NCI-H1930 (cell line): ENCODE data around the gene C1orf21.

Experiments
- DNase-seq, 2 experiments: peaks; one replicate each; lab custom pipeline; 2025; lab: John Stamatoyannopoulos, UW

The C1orf21 gene

DNA sequence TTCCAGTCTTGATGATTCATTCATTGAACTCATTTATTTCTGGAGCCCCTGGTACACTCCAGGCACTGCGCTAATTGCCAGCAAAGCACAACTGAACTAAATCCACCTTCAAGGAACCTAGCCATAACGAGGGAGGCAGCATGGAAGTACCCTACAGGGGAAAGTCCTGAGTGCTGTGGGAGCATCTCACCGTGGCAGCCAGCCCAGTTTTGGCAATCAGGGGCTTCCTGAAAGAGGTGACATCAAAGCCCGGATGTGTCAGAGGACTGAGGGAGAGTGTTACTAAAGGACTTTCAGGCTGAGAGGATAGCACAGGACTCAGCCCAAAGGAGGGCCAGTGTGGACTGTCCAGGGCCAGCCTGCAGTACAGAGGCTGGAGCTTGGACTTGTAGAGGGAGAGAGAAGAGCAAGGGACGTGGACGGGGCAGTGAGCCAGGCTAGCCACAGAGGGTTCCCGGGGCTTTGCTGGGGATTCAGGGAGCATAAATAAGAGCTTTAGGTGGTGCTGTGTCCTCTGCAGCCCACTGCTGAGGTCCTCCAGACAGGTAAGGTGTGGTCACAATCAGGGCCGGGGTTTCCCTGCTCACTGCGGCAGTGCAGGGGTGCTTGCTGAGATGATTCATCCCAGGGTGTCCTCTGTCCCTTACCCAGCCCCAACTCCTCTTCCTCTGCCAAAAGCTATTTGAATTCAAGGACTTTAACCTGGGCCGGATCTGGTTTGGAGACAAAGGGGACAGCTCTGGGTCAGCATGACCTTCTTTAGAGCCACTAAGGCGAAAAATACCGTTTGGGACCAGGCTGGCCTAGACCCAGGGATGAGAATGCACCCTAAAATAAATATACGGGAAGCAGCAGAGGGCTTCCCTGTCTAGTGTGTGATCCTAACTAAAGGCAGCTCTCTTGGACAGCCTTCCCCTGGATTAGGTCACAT lies 239.5 kb downstream of the C1orf21 start:
- DNase-seq, result no peak

DNA sequence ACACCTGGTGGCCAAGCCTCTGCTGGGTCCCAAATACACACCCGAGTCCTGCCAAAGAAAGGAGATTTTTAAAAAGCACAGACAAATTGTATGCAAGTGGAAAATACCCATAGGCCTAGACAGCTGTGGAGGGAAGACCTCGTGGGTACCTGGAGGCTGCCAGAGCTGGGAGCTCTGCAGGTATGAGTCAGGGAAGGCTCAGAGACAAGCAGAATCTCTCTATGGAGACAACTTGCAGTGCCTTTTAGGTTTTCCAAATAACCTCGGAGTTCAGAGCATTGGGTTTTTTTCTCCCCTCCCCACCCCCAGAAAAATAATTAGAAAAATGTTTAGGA lies 240.1 kb downstream of the C1orf21 start:
- DNase-seq, result no peak

DNA sequence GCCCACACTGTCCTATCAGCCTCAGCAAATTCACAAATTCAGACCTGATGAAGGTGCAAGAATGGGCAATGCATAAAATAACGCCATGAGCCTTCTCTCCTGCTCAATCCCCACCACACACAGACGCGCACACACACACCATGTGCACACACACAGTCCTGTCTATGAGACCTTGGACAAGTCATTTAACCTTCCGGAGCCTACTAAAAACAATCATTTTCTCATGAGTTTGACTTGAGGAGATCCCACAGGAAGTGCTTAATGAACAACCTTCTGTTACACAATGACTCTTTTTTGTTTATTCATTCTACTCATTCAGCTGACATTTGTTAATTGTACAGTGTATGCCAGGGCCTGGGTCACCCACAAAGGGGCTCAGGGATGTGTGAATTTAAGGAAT lies 242.4 kb downstream of the C1orf21 start:
- no peak for DNase-seq

DNA sequence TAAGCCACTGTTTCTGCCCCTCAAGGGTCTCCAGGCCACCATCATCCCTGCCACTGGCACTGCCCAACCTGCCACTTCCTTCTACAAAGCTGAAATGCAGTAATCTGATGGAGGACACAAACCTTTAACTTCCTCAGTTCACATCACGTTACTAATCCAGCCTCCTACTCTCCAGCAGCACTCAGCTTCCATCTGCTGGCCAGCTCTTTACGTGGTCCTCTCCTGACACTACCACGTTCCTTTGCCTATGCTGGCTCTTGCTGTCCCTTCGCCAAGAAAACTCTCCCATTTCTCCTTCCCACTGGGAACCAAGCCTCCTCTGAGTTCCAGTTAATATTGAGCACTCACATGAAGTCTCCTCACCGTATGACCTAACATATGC lies 243.8 kb downstream of the C1orf21 start:
- DNase-seq, result no peak

DNA sequence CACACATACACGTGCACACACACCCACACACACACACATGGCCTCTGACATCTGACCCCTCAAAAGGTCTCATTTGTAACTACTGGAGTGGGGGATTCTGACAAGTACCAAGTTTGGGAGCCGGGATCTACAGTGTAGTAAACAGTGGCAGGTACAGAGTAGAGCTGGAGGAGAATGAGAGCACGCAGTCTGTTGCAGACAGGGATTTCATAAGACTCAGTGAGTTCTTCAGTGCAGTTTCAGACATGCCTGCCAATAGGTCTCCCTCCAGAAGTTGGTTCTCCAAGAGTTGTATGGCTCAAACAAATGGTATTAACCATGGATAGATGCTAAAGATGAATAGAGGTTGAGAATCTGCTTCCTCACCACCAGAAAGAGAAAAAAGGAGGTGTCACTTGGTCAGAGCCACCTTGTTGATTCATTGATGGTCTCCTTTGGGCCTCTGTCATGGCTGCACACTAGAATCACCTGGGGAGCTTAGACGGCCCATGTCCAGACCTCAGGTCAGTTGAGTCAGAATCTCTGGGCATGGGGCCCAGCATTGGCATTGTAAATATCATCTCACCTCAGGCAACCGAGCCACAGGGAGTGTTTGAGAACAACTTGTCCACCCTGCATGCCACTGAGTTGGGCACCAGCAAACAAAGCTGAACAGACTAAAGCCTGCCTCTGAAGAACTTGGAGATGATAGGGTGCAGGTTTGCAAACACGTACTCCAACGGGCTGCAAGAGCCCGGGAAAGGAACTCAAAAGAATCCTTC lies 245.8 kb downstream of the C1orf21 start:
- no peak for DNase-seq

DNA sequence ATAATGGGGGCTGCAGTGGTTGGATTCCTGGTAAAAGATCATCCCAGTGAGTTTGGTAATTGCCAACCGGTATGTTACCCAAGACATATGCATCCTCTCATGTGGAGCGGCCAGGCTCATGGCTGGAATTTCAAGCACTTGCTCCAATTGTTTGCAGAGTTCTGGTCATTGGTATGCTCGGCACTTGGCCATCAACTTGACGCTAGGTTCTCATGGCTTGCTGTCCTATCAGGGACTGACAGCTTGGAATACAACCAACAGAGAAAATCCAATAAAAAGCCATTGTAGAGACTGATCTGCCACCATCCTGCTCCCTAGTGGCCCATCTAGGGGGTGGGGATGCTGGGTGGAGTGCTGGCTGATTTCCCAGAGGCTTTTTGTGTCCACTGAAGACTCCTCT lies 247.0 kb downstream of the C1orf21 start:
- no peak for DNase-seq

DNA sequence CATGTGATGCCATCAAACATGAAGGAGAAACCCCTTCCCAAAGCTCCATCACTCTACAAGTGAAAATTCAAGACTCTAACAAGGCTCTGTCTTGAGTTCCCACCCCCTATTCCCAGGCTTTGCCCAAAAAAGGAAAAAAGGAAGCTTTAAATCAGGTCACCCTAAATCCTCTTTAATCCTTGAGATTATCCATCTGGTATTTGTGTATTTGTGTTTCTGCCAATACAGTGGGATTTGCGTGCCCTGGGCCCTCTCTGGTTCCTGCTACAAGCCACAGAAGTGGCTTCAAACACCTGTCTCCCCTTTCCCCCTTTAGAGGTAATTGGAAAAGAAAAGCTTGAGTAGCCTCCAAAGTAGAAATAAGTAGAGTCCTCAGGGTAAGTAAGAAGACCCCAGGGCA lies 247.5 kb downstream of the C1orf21 start:
- DNase-seq, result no peak

DNA sequence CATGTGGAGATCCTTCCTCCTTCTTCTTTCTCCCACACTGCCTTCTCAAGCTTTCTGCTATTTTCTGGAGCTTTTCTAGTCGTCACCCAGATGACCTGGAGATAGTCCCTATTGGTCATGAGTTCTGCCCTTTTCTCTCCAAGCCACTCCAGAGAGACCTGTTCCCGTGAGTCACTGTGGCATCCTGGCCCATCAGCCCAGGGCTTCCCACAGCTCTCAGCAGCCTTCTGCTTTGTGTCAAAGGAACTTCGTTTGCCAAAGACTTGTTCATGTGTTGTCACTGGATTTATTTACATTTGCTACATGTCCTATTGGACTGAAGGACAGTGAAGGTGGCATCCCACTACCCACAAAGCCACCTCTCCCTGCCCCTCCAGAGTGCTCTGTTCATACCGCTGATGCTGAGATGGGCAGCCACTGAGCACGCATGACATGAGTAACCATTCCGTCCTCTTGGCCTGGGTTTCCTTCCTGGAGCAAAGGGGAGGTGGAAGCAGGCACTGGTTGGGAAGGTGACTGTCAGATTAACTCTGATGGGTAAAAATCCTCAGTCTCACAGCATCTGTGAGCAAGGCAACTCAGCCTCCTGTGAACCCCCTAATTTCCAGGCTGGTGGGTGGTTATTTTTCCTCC lies 248.6 kb downstream of the C1orf21 start:
- DNase-seq, result no peak

DNA sequence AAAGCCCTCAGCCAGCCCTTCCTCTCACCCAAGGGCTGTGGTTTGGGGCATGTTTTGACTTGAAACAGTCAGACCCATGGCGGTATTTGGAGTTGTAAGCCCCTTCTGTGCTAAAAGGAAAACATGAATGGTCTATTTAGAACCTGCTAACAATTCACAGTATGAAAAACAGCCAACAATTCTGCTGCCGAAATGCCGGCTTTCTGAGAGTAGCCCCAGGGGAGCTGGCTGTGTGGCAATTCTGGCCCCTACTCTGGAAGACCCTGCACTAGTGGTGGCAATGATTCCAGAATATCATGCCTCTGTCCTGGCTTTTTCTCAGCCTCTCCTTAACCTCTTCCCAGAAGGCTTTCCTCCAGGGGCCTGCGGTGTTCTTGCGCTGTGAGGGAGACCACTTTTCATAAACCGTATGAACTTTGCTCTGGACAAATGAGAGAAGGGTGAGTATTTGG lies 249.2 kb downstream of the C1orf21 start:
- no peak for DNase-seq

DNA sequence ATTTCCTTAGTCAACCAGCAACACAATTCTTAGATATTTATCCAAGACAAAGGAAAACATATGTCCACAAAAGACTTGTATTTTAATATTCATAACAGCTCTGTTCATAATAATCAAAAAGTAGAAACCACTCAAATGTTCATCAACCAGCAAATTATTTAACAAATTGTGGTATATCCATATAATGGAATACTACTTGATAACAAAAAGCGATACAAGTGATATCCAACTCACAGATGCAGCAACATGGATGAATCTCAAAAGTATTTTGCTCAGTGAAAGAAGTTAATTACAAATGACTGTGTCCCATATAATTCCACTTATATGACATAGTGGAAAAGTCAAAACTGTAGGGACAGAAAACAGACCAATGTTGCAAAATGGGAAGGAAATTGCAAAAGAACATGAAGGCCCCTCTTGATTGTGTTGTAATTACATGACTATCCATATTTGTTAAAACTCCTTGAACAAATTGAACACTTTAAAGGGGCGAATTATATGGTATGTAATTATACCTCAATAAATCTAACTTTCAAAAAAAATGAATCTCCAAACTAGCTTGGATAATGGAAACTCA lies 250.9 kb downstream of the C1orf21 start:
- DNase-seq, result no peak

DNA sequence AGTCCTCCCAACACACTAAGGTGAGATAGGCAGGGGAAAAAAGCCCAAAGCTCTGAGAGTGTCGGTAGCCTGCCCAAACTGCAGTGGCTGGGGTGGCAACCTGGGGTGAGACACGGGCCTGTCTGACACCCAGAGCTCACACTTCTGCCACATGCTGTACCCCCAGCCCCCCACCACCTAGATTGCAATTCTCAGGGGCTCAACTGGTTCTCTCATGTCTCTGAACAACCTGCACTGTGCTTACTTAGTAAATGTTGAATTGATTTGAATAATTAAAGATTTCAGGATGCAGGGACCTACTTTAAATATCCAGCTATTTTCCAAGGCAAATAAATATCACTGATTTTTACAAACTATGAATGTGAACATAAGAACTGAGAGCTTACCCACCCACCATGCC lies 252.4 kb downstream of the C1orf21 start:
- no peak for DNase-seq

DNA sequence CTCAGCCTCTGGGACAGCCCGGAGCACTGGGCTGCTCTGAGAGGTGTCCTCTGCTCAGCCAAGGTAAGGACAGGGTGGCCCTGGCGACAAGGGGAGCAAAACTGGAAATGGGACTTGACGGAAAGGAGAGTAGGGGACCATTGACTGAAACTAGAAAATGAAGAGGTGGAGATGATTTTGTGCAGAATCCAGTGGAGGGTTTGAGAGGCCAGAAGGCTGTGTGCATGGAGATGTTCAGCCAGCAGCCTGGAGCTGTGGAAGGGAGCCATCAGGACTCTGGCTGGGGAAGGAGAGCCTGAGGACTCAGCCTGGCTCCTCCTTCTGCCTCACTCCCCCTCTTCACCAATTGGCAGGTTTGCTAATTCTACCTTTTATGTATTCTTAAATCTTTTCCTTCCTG lies 253.7 kb downstream of the C1orf21 start:
- DNase-seq, result no peak

DNA sequence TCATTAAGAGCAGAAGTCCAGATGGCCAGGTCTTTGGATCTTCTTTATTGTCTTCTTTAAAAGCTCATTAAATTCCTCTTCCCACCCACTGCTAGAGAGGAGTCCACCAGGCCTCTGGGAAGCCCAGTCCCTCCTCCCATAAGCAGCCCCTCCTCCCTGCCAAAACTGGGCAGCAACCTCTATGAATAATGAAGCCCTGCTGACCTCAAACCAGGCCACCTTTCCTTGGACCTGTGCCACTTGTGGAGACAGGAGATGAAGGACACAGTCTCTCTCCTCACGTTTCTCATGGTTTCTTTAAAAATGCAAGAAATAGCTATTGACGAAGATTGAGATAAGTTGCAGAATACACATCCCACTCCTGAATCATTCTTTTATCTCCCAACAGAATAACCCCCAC lies 255.1 kb downstream of the C1orf21 start:
- no peak for DNase-seq

DNA sequence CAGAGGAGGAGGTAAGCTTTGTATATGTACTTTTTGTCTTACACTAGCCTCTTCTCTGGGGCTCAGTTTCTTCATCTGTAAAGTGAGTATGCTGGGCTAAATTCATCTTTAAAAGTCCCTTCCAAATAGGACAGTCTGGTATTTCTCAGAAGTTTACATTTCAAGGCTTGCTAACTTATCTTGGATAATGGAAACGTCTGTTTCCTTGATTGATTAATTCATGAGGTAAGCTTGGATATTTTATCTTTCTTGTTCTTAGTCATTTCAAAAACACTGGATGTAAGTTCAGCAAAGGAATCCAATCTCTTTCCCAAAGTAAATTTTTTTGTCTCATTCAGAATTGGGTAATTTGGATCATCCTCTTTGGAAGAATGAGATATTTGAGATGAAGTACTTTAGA lies 256.8 kb downstream of the C1orf21 start:
- DNase-seq, result no peak

DNA sequence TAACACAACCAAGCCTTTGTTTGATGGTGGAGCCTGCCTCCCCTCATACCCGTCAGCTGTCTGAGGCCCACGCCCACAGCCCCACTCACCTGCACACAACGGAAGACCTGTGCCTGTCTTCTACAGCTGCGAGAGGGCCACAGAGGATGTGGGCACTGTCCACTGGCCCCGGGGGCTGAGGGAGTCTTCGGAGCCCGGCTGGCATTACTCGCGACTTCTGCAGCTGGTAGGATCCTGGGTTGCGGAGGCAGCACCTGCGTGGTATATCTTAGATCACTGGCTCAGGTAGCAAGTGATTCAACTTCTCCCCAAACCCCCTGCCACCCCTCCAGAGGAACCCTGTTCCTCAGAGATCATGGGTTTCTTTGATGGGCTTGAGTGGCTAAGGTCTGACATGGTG lies 257.9 kb downstream of the C1orf21 start:
- DNase-seq, result no peak

DNA sequence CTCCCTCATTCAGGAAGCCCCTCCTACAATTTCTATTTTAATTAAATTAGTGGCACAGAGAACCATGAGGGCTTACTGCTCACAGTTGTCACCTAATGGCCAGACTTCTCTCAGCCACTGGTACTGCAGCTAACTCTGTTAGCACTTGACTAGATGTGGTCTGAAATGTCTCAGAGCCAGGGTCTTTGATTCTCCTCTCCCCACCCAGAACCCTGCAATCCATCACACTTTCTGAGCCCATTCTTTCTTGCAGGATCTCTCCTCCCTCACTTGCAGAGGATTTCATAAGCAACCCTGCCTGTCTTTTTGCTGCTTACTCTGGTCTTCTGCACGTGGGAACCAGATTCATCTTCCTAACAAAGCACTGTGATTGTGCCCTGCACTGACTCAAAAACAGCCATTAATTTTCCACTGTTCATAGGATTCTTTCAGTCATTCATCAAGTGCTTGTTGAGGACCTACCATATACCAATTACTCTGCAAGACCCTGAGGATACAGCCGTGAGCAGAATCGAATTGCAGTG lies 259.4 kb downstream of the C1orf21 start:
- DNase-seq, result no peak

DNA sequence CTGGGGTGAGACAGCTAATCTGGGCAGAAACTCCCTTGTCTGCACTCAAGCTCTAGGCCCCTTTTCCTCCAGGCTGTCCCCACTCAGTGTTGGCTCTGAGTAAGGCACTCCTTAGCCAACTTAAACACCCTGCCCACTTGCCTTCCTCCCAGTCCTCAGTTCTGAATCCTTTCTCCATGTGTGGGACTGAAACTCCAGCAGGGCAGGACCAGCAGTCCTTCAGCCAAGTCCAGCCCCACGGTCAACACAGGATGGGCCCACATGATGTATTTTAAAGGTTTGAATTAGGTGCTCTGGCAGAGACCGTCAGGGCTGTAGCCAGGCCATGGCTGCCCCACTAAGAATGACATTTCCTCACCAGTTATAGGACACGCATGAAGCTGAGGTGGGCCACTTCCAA lies 260.0 kb downstream of the C1orf21 start:
- DNase-seq, result no peak

DNA sequence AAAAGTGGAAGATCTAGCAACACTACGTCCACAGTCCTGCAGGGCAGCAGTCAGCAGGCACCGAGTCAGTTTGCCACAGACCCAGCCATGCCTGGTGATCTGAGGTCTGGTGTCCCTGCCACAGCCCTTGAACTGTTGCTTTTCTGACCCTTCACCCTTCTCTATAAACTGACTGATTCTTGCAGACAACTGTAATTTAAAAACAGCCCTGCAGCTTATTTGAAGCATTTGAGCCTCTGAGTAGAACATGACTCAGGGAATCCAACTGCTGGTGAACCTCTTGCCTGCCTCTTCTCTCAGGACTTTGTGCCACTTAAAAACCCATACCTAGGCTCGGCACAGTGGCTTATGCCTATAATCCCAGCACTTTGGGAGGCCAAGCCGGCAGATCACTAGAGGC lies 260.6 kb downstream of the C1orf21 start:
- no peak for DNase-seq

DNA sequence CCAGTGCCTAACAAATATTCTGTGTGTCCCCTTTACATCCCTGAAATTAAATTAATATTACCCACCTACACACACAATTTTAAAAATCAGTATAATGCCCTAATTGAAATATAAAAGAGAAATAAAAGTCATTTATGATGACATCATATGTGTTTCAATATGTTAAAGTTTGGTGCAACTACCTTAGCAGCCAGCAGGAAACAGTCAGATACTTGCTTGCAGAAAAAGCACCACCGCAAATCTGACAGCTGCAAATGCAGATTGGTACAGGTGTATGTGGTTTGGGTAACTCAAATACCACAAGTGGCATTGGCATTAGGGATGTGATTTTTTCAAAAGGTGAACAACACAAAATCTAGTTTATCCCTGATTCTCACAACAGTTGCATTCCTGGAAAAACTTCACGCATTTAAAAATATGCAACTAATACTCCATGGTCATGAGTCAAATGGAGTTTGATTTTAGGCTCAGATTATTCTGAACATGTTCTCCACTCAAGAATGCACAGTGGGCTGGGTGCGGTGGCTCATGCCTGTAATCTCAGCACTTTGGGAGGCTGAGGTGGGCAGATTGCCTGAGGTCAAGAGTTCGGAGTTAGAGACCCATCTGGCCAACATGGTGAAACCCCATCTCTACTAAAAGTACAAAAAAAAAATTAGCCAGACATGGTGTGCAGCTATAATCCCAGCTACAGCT lies 261.5 kb downstream of the C1orf21 start:
- no peak for DNase-seq

DNA sequence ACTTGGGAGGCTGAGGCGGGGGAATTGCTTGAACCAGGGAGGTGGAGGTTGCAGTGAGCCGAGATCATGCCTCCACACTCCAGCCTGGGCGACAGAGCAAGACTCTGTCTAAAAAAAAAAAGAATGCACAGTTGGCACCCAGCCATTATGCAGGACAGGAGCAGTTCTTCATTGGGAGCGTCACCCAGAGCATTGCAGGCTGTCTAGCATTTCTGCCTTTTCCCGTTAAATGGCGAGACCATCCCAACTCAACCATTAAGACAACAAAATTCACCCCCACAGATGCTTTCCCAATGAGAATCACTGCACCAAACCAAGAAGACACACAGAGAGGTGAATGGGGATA lies 262.0 kb downstream of the C1orf21 start:
- no peak for DNase-seq

DNA sequence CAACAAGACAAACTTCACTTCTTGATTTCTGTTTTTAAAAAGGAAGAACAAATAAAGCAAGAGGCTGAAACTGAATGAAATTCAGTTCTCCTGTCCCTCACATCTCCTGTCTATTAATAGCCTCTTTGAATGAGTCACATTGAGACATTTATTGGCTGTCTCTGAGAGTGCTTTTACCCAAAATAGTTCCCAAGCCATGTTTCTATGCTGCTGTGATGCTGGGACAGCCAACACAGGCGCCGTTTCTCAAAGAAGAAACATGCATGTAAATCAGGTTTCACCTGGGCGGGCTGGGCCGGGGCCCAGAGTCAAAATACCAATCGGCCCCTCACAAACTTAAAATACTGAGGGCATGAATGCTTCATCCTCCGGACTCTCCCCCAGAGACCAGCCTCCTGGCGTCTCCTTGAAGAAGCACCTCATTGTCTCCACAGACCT lies 262.6 kb downstream of the C1orf21 start:
- no peak for DNase-seq
